ENCODE data around the gene ZNF426. TPM values are rescaled to one million over a fixed set of nuclear protein-coding genes. Genes with fewer than 3 reads are reported as not detected.
"Not testable (repeated sequence)": the region's sequence is repeated elsewhere in the genome, so short reads cannot be mapped to it uniquely, and the experiment has no call there.

The ZNF426 gene
- total and polyA plus RNA-seq, 2 of the 13 experiments (the other 11 are each of a cell fraction or from before 2014, with no cell fraction given), result 3.8 to 14.9 TPM

DNA sequence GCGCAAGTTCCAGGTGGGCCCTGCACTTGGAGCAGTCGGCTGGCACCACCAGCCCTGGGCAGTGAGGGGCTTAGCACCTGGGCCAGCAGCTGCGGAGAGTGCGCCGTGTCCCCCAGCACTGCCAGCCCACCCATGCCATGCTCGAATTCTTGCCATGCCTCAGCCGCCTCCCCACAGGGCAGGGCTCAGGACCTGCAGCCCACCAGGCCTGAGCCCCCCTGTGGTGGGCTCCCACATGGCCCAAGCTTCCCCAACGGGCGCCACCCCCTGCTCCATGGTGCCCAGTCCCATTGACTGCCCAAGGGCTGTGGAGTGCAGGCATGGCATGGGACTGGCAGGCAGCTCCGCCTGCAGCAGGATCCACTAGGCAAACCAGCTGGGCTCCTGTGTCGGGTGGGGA lies 9.4 kb upstream of the ZNF426 start (continued):
- TF ChIP-seq, protein P1, sequence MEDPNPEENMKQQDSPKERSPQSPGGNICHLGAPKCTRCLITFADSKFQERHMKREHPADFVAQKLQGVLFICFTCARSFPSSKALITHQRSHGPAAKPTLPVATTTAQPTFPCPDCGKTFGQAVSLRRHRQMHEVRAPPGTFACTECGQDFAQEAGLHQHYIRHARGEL (CRISPR knock-in tag; IDR thresholded peaks at IDR 0.05), result no peak
- TF ChIP-seq ZNF101 (CRISPR knock-in tag; IDR thresholded peaks at IDR 0.05; ENCODE audit: borderline replicate concordance, low read depth) (no peak), PCBP1 (IDR thresholded peaks at IDR 0.05; ENCODE audit: borderline replicate concordance, low read depth, low read length) (no peak), SOX13 (IDR thresholded peaks at IDR 0.05) (no peak), SOX13 (CRISPR knock-in tag; conservative IDR thresholded peaks at IDR 0.05 in 1 of 2, IDR thresholded peaks at IDR 0.05 in 1 of 2) (no peak)

DNA sequence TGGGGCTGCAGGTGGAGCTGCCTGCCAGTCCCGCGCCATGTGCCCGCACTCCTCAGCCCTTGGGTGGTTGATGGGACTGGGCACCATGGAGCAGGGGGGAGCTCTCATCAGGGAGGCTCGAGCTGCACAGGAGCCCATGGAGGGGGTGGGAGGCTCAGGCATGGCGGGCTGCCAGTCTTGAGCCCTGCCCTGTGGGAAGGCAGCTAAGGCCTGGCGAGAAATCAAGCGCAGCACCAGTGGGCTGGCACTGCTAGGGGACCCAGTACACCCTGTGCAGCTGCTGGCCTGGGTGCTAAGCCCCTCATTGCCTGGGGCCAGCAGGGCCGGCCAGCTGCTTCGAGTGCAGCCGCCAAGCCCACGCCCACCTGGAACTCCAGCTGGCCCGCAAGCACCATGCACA lies 2.8 kb upstream of the ZNF426 start:
- H3K36me3 ChIP-seq (replicated peaks in 1 of 2; ENCODE audit: control insufficient read depth in 1 of 2, insufficient read depth in 2 of 2, low read length in 2 of 2); DNase-seq (ENCODE audit: low spot score); FAIRE-seq; in situ Hi-C loops (cut with HindIII; ENCODE audit: extremely low pct_ligation_motif_present, low pct_unique_long_range_greater_than_20kb); H3K4me2 ChIP-seq (ENCODE audit: low read depth, low read length); POLR2A ChIA-PET; H3K4me3 ChIP-seq (replicated peaks in 1 of 3; ENCODE audit: insufficient read depth in 1 of 3, low read depth in 2 of 3, low read length in 3 of 3); H3K9ac ChIP-seq (ENCODE audit: insufficient read depth, low read depth, low read length); CTCF ChIA-PET (ENCODE audit: low intra/inter-chr PET ratio, low total read pairs); BruUV-seq (replicated peaks); H3K27ac ChIP-seq (ENCODE audit: extremely low read length, insufficient read depth, low read length); H3K27me3 ChIP-seq (ENCODE audit: control insufficient read depth in 1 of 2, insufficient read depth in 2 of 2, low read length in 2 of 2); H3K9me3 ChIP-seq (ENCODE audit: low read length); H2AFZ ChIP-seq (ENCODE audit: low read length); H4K20me1 ChIP-seq (ENCODE audit: insufficient read depth, low read length); intact Hi-C loops (cut with micrococcal nuclease; ENCODE audit: unreplicated experiment); ATAC-seq: not testable (repeated sequence)
- peaks cover 22% of the 10 kb centered on the region for H3K4me1 ChIP-seq (ENCODE audit: insufficient read depth, low read length)
- H3K79me2 ChIP-seq (ENCODE audit: insufficient read depth, low read length), result peaks cover 13% of the 10 kb centered on the region
- 75% methylated on average over 4 of the region's 12 CpGs for WGBS (ENCODE audit: low lambda C conversion rate)

DNA sequence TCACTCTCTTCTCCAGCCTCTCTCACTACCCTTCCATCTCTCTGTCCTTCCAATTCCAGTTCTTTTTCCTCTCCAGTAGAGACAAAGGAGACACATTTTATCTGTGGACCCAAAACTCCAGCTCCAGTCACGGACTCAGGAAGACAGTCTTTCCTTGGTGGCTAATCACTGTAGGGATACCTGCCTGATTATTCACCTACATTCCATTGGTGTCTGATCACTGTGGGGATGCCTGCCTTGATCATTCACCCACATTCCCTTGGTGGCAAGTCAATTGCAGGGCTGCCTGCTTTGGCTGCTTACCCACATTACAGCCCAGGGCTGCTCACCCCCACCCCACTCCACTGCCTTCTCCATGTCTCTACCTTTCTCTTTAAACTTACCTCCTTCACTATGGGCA lies 1.5 kb upstream of the ZNF426 start:
- H3K4me2 ChIP-seq (ENCODE audit: low read depth, low read length); in situ Hi-C loops (cut with HindIII; ENCODE audit: extremely low pct_ligation_motif_present, low pct_unique_long_range_greater_than_20kb); FAIRE-seq; DNase-seq (ENCODE audit: low spot score); H3K27ac ChIP-seq (ENCODE audit: extremely low read length, insufficient read depth, low read length); ATAC-seq; H4K20me1 ChIP-seq (ENCODE audit: insufficient read depth, low read length); POLR2A ChIA-PET; H3K9me3 ChIP-seq (ENCODE audit: low read length); BruUV-seq (replicated peaks); H3K27me3 ChIP-seq (ENCODE audit: control insufficient read depth in 1 of 2, insufficient read depth in 2 of 2, low read length in 2 of 2); CTCF ChIA-PET (ENCODE audit: low intra/inter-chr PET ratio, low total read pairs); intact Hi-C loops (cut with micrococcal nuclease; ENCODE audit: unreplicated experiment); H2AFZ ChIP-seq (ENCODE audit: low read length); H3K4me3 ChIP-seq (replicated peaks in 1 of 3; ENCODE audit: insufficient read depth in 1 of 3, low read depth in 2 of 3, low read length in 3 of 3); H3K9ac ChIP-seq (ENCODE audit: insufficient read depth, low read depth, low read length): not testable (repeated sequence)
- WGBS (ENCODE audit: low lambda C conversion rate), result 76% methylated on average over 1 of the region's 1 CpG
- Histone ChIP-seq H3K4me1 (ENCODE audit: insufficient read depth, low read length) (peaks cover 22% of the 10 kb centered on the region), H3K79me2 (ENCODE audit: insufficient read depth, low read length) (peaks cover 13% of the 10 kb centered on the region), H3K36me3 (replicated peaks in 1 of 2; ENCODE audit: control insufficient read depth in 1 of 2, insufficient read depth in 2 of 2, low read length in 2 of 2) (peaks cover 6 to 18% of the 10 kb centered on the region in 2 experiments)

DNA sequence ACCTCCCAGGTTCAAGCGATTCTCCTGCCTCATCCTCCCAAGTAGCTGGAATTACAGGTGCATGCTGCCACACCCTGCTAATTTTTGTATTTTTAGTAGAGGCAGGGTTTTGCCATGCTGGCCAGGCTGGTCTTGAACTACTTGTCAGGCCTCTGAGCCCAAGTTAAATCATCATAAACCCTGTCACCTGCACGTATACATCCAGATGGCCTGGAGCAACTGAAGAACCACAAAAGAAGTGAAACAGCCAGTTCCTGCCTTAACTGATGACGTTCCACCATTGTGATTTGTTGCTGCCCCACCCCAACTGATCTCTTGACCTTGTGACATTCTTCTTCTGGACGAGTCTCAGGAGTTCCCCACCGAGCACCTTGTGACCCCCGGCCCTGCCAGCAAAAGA lies 756 bp upstream of the ZNF426 start:
- peak overlapping the region; percentile 62 for H3K4me2 ChIP-seq (ENCODE audit: low read depth, low read length)
- POLR2A ChIA-PET, result not testable (repeated sequence)
- WGBS (ENCODE audit: low lambda C conversion rate), result 67% methylated on average over 6 of the region's 6 CpGs

More for the DNA sequence above, 756 bp upstream of the ZNF426 start:
- Histone ChIP-seq H3K36me3 (replicated peaks in 1 of 2; ENCODE audit: control insufficient read depth in 1 of 2, insufficient read depth in 2 of 2, low read length in 2 of 2) (peaks cover 8 to 26% of the 10 kb centered on the region in 2 experiments), H3K9ac (ENCODE audit: insufficient read depth, low read depth, low read length) (peak overlapping the region; percentile 91), H3K79me2 (ENCODE audit: insufficient read depth, low read length) (peaks cover 13% of the 10 kb centered on the region), H3K27ac (ENCODE audit: extremely low read length, insufficient read depth, low read length) (peak overlapping the region; percentile 89), H3K4me1 (ENCODE audit: insufficient read depth, low read length) (peaks cover 22% of the 10 kb centered on the region), H3K4me3 (replicated peaks in 1 of 3; ENCODE audit: insufficient read depth in 1 of 3, low read depth in 2 of 3, low read length in 3 of 3) (peak overlapping the region; percentile 65 to 88 (median 86))
- H3K27me3 ChIP-seq (ENCODE audit: control insufficient read depth in 1 of 2, insufficient read depth in 2 of 2, low read length in 2 of 2); in situ Hi-C loops (cut with HindIII; ENCODE audit: extremely low pct_ligation_motif_present, low pct_unique_long_range_greater_than_20kb); FAIRE-seq; H3K9me3 ChIP-seq (ENCODE audit: low read length); CTCF ChIA-PET (ENCODE audit: low intra/inter-chr PET ratio, low total read pairs); ATAC-seq; intact Hi-C loops (cut with micrococcal nuclease; ENCODE audit: unreplicated experiment); DNase-seq (ENCODE audit: low spot score); H4K20me1 ChIP-seq (ENCODE audit: insufficient read depth, low read length); H2AFZ ChIP-seq (ENCODE audit: low read length); BruUV-seq (replicated peaks): not testable (repeated sequence)
